ENCODE results near the gene CDKAL1.

CDKAL1 gene

DNA sequence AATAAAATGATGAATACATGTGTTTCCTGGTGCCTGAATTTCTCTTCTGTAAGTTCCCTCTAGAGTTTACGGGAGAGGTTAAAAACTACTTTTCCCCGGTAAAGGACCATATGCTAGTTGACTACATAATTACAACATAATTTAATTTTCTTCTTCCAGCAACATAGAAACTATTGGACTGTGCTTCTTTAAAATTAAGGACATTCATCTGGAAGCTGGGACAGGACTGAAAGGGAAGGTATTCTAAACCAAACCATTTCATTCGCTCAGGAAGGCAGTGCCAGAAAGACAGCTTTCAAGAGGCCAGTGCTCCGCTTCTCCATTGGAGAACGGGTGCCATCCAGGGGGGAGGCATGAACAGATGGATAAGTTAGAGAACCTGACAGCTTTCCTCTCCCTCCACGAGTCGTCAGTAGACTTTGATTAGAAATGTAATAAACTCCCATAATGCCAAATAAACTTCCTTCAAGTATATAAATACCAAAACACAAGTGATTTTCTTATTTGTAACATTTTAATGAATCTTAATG is 601.3 kb downstream of the CDKAL1 start:
- no peak for TF ChIP-seq GATA3 (IDR thresholded peaks at IDR 0.05; ENCODE audit: low read depth, low read length)
- TF ChIP-seq GATA2 (IDR thresholded peaks at IDR 0.05; ENCODE audit: low read depth, low read length): no peak

DNA sequence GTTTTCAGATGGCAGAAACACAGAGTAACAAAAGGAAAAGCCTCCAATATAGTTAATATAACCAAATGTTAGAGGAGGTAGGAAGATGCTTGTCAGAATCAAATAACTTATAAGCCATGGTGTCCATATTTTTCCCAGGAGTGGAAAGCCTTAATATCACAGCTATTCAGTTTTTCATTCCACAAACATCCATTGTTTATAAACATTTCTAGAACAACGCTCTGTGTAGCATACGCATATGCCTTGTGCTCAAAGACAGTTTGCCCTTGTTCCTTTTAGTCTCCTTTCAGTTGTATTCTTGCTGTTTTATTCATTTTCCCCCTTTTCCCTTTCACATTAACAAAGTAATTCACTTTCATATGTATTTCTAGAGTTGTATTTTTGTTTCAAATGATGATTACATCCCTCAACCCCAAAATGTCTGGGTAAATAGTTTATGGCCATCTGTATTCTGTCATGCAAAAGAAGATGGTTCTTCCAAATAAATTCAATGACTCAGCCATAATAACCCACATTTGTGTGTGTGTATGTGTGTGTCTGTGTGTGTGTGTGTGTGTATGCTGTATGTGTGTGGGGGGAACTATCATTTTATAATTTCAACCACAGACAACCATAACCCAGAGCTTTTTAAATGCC is 603.6 kb downstream of the CDKAL1 start:
- TF ChIP-seq GATA3 (IDR thresholded peaks at IDR 0.05; ENCODE audit: low read depth, low read length) (no peak), GATA2 (IDR thresholded peaks at IDR 0.05; ENCODE audit: low read depth, low read length) (no peak)

DNA sequence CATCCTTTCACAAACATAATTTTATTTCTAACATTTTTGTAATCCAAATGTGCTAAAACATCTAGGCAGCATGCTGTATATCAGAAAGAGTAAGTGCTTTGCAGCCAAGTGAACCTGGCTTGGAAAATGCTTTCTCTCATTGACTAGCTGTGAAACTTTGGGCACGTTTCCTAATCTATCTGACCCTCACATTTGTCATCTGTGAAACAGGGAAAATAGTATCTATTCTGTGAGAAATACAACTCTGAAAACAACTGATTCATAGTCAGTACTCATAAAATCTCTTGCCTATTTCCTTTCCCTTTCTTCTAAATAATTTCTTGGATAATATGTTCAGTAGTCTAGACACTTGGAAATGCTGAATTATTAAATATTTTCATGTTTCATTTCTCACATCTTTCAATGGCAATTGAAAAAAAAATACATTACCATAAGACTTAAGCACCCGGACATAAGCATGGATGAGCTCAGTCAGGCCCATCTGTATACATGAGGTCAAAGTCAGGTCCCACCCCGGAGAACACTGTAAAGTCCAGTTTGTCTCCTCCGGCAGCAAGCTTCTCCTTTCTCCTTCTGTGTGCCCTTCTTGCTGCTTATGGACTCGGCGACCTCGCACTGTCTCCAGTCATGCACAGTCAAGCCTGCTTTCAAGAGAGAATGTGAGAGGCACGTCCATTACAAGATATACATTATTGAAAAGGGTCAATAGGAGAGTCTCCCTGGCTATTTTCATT is 604.2 kb downstream of the CDKAL1 start:
- TF ChIP-seq GATA3 (IDR thresholded peaks at IDR 0.05; ENCODE audit: low read depth, low read length) (no peak), GATA2 (IDR thresholded peaks at IDR 0.05; ENCODE audit: low read depth, low read length) (no peak)

DNA sequence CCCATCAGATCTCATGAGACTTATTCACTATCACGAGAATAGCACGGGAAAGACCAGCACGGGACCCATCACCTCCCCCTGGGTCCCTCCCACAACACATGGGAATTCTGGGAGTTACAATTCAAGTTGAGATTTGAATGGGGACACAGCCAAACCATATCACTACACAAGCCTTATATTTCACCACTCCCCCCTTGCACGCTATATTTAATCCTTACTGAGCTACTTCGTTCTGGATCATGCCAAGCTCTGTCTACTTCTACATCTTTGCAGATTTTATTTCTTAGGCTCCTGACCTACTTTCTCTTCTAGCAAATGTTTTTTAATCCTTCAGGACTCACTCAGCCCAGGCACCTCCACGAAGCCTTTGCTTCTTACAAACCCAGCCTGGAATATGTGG is 606.7 kb downstream of the CDKAL1 start:
- TF ChIP-seq GATA3 (IDR thresholded peaks at IDR 0.05; ENCODE audit: low read depth, low read length) (no peak), GATA2 (IDR thresholded peaks at IDR 0.05; ENCODE audit: low read depth, low read length) (no peak)

DNA sequence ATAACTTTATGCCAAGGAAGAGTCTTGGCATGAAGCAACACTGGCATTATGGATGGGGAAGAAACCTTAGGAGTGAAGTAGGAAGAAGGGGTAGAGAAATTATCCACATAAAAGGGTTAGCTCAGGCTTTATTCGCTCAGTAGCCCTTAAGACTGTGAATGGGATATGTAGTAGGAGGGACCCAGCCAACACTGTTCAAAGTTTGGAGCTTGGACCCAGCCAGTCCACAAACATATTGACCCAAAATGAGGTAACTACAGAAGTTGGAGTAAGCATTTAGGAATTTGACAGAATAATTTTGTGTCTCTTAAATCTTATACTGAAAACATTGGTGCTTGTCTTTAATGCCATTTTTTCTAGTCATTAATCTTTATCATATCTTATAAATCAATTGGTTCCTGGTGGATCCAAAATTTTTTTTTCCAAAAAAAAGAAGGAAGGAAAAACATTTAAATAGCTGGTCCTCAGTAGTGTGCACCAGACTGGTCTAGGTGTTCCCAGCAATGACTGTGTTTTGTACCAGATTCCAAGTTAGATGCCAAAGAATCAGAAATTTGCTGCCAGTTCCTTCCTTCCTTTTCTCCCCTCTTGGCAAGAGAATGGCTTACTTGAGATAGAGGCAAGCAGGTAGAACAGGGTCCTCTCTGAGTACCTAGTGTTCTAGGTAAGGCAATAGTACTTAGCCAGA is 607.5 kb downstream of the CDKAL1 start:
- TF ChIP-seq GATA3 (IDR thresholded peaks at IDR 0.05; ENCODE audit: low read depth, low read length) (no peak), GATA2 (IDR thresholded peaks at IDR 0.05; ENCODE audit: low read depth, low read length) (no peak)

DNA sequence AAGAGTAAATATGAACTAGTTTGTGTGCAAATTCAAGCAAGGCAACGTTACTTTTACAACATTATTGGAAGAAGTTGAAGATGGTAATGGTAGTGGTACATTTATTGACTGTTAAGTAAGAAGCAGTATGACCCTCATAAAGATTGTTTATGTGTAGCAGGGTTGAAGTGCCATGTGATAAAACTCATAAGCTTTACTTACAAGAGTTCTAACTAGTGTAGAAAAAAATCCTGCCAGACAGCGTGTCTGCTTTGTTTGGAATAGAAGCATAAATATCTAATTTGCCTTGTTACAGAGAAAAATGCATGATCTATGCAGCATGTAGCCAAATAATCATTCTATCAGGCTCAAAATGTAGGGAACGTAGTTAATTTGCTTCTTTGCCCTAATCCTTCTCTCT is 608.5 kb downstream of the CDKAL1 start:
- TF ChIP-seq GATA3 (IDR thresholded peaks at IDR 0.05; ENCODE audit: low read depth, low read length) (no peak), GATA2 (IDR thresholded peaks at IDR 0.05; ENCODE audit: low read depth, low read length) (no peak)

- no peak for TF ChIP-seq GATA2 (IDR thresholded peaks at IDR 0.05; ENCODE audit: low read depth, low read length)
- no peak for TF ChIP-seq GATA3 (IDR thresholded peaks at IDR 0.05; ENCODE audit: low read depth, low read length)
Observed at GRCh38 chr6:21143645-21144044, 609.4 kb downstream of the CDKAL1 start.

DNA sequence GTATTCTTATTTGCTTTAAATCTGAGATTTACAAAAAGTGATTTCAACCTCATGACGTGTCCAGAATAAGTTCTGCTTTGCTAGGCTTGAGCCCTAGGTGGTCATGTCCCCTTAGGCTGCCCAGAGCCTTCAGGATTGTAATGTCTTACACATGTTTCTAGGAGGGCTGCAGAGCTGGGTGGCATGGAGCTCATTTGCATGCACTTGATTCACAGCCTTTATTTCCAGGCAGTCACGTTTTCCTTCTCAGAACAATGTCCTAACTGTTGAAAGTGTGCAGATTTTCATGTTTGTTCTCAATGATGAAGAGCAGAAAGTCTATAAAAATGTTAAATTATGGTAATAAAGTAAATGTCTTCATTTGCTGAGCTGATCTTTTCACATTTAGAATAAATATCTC is 610.7 kb downstream of the CDKAL1 start:
- TF ChIP-seq GATA2 (IDR thresholded peaks at IDR 0.05; ENCODE audit: low read depth, low read length) (no peak), GATA3 (IDR thresholded peaks at IDR 0.05; ENCODE audit: low read depth, low read length) (no peak)

- TF ChIP-seq GATA3 (IDR thresholded peaks at IDR 0.05; ENCODE audit: low read depth, low read length) (no peak), GATA2 (IDR thresholded peaks at IDR 0.05; ENCODE audit: low read depth, low read length) (no peak)
Observed at GRCh38 chr6:21147995-21148394, 613.7 kb downstream of the CDKAL1 start.

- TF ChIP-seq GATA2 (IDR thresholded peaks at IDR 0.05; ENCODE audit: low read depth, low read length): no peak
- no peak for TF ChIP-seq GATA3 (IDR thresholded peaks at IDR 0.05; ENCODE audit: low read depth, low read length)
Observed at GRCh38 chr6:21149470-21149869, 615.2 kb downstream of the CDKAL1 start.

DNA sequence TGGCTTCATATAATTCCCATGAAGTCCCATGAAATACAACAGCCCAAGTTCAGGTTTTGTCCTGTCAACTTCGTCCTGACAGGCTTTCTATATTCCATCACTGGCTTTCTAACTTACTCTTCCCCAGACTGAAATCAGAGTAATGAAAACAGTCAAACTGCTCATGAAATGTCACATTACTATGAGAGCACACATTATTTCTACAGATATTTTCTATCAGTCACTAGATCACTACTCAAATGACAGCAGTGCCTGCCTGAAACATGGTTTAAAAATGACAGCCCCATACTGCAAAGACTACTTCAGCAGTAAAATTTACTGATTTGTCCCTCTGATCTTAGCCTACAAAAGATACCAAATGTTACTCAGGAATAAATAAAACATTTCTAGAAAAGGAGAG is 616.4 kb downstream of the CDKAL1 start:
- TF ChIP-seq GATA3 (IDR thresholded peaks at IDR 0.05; ENCODE audit: low read depth, low read length) (no peak), GATA2 (IDR thresholded peaks at IDR 0.05; ENCODE audit: low read depth, low read length) (no peak)

DNA sequence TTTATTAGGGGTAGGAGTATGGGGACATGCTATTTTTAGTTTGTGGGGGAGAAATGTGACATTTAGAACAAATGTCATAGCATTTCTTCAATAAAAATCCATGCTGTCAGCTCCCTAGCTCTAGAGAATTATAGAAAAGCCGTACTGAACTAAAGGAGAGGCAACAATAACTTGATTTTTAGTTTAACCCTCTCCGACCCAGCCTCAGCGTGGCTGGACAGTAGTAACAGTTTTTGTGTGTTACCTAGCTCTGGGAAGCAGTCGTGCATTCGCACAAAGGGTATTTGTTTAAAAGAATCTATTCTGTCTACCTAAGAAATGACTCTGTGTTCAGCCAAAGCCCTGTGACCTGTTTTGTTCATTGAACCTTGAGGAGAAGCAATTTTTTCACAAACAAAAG is 616.9 kb downstream of the CDKAL1 start:
- no peak for TF ChIP-seq GATA3 (IDR thresholded peaks at IDR 0.05; ENCODE audit: low read depth, low read length)
- TF ChIP-seq GATA2 (IDR thresholded peaks at IDR 0.05; ENCODE audit: low read depth, low read length): no peak

GRCh38 chr6:21151530-21151929 is 617.3 kb downstream of the CDKAL1 start:
- TF ChIP-seq GATA2 (IDR thresholded peaks at IDR 0.05; ENCODE audit: low read depth, low read length): no peak
- no peak for TF ChIP-seq GATA3 (IDR thresholded peaks at IDR 0.05; ENCODE audit: low read depth, low read length)

GRCh38 chr6:21157186-21157929 is 623.1 kb downstream of the CDKAL1 start:
- TF ChIP-seq GATA3 (IDR thresholded peaks at IDR 0.05; ENCODE audit: low read depth, low read length) (no peak), GATA2 (IDR thresholded peaks at IDR 0.05; ENCODE audit: low read depth, low read length) (no peak)

Measured in SH-SY5Y (cell line).